GM21381 (cell line): ENCODE measurements around the gene ELMO1.

ENCODE experiments used
- ATAC-seq: cut with Tn5 transposase; IDR thresholded peaks from one replicate; pipeline ENCODE4 v1.9.1; 2021; ENCODE audit warnings: mild to moderate bottlenecking, moderate library complexity; ENCODE audit not compliant: unreplicated experiment

Gene ELMO1

GRCh38 chr7:36821617-36822016, 627.0 kb downstream of the ELMO1 start:
- ATAC-seq: no peak

- ATAC-seq: no peak
Measured at GRCh38 chr7:36820527-36821170, 628.0 kb downstream of the ELMO1 start.

GRCh38 chr7:36819639-36820038, 629.0 kb downstream of the ELMO1 start:
- ATAC-seq: no peak

- ATAC-seq: no peak
Measured at GRCh38 chr7:36814311-36814710, 634.4 kb downstream of the ELMO1 start.

GRCh38 chr7:36811807-36812206, 636.9 kb downstream of the ELMO1 start:
- no peak for ATAC-seq

- no peak for ATAC-seq
Measured at GRCh38 chr7:36810489-36810888, 638.2 kb downstream of the ELMO1 start.

- no peak for ATAC-seq
Measured at GRCh38 chr7:36810032-36810431, 638.6 kb downstream of the ELMO1 start.

GRCh38 chr7:36809510-36809909, 639.2 kb downstream of the ELMO1 start:
- no peak for ATAC-seq

GRCh38 chr7:36809086-36809485, 639.6 kb downstream of the ELMO1 start:
- ATAC-seq: no peak

GRCh38 chr7:36806891-36807290, 641.8 kb downstream of the ELMO1 start:
- no peak for ATAC-seq
